HG03354 (cell line): ENCODE results near the gene TNNT1.

Experiments used
- ATAC-seq: cut with Tn5 transposase; IDR thresholded peaks from one replicate; pipeline ENCODE4 v1.9.1; 2021; ENCODE audit warnings: mild to moderate bottlenecking; ENCODE audit not compliant: unreplicated experiment, poor library complexity, severe bottlenecking

The TNNT1 gene

DNA sequence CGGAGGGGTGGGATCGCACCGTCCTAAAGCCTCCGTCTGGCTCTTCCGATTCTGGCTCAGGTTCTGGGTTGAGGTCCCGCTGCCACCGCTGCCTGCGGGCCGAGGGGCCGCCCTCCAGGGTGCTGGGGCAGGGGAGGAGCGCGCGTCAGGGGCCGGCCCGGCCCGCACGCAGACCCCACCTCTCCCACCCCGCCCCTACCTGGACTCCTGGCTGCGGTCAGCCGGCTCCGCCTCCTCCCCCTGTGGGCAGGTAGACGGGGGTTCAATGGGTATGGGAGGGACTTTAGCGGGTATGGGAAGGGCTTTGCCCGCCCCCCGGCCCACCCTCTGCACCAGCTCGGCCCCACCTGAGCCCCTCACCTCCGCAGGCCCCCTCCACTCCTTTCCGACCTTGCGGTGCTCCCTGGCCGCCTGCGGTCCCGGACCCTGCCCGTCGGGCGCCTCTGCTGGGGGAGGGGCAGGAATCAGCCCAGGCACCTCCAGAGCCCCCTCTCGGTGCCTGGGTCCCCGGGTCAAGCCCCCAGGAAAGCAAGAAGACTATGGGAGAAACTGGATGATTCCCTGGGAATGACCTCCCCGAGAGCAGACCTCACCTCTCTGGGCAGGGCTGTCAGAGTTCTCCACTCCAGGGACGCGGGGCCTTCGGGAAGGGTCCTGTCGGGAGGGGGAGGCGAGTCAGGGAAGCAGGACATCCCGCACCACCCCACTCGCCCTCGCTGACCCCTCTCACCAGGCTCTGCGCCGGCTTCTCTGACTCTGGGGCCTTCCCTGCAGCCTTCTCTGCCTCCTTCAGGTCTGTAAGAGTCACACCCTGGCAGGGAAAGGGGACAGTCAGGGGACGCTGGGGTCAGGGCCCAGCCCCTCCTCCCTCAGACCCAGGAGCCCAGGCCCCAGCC, 56.3 kb downstream of the TNNT1 start:
- no peak for ATAC-seq

DNA sequence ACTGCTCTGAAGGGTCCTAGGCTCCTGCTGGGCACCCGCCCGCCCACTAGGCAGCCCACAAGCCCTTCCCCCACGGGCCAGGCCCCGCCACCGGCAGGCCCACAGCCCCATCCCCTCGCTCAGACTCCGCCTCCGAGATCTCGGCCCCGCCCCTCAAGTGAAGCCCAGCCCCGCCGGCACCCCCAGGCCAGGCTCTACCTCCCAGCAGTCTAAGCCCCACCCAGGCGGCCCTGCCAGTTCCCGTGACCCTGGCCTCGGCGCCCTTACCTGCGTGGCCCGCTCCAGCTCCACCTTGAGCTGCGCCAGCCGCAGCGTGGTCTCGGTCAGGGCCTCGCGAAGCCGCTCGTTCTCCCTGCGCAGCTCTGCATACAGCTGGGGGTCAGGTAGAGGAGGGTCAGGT, 57.1 kb downstream of the TNNT1 start:
- ATAC-seq = no peak

DNA sequence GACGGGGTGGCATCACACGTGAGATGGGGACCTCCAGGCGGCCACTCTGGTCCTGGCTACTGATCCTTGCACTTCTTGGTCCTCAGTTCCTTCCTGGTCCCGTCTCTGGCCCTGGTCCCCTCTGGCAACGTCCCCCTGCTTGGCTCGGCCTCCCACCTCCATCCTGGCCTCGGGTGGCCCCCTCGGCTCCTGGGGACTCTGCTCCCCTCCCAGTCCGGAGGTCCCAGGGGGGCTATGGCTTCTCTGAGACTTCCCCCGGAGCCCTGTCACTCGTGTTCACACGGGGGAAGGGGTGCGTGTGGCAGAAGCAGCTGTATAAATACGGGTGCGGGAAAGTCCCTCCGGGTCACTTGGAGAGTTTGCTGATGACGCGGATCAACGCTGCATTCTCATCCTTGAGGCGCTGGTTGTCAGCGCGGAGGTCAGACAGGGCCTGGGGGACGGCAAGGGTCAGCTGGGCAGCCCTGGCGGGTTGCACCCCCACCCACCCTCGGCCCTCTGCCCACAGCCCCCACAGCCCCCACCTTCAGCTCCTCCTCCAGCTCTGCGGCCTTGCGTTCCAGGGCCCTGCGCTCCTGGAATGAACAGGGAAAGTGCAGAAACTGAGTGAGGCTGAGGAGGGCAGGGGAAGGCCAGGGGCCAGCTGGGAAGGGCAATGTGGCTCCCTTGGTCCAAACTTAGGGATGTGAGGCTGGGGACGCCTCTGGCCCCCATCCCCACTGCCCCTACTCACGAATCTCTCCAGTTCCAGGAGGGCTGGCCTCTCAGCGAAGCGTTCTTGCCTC, 57.7 kb downstream of the TNNT1 start:
- no peak for ATAC-seq

DNA sequence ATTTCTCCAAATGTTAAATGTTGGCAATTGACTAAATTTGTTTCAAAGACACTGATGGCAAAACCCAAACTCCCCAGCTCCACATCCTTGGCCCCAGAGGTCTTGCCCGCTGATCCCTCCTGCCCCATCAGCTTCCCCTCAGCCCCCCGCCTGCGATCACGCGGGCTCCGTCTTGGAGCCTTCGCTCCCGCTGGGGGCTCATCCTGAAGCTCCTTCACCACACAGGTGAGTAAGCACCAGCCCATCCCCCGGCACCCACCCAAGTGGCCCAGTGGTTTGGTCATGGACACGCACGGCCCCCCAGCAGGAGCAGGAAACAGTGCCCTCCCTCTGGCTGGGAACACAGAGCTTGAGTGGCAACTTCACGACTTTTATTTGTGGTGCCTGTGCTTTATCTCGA, 58.4 kb downstream of the TNNT1 start:
- no peak for ATAC-seq

DNA sequence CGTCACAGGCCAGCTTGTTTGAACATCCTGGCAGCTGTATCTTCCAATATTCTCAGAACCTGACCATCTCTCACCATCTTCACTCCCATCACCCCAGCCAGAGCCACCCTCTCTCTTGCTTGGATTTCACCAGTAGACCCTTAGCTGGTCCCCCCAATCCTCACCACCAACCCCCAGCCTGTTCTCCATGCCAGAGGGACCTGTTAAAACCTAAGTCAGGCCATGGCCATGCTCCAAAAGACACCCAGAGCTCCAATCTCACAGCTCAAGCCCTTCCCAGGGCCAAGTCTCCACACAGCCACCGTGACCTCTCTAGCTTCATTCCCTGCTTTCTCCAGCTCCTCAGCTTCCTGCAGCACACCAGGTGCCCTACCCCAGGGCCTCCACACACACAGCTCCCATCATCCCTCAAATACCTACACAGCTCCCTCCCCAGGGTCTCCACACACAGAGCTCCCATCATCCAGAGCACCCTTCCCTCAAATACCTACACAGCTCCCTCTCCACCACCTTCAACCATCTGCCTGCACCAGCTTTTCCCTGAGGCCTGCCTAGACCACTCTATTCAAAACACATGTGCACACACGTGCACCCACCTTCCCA, 59.6 kb downstream of the TNNT1 start:
- ATAC-seq = no peak

DNA sequence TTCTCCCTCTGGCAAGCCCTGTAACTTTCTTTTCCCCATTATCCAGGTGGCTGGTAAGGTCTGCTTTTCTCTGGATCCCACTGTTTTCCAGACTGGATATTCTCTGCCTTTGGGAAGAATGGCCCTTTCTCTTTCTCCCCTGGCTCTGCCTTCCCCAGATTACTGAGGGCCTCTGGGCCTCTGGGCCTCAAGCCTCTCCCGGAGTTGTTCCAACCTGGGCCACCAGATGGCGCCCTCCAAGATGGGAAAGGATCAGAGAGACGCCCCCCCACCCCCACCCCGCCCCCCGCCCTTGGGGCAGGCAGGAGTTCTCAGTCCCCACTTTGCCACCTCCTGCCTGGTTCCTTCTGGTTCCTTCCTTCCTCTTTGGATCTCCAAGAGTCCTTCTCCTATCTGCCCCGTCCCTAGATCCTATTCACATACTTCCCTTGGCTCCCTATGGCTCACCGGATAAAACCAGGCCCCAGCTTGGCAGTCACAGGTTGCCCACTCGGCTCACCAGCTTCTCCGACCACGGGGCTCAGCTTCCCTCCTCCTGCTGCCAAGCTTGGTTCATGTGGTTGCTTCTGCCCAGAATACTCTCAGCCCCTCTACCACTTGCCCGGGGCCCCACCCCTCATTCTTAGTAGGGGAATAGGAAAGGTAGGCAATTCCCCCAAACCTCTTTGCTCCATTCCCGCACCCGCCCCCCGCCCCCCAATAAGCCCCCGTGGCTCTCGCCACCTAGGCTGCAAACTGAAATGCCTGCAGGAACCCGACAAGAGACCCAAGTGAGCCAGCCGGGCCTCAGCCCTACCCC, 60.3 kb downstream of the TNNT1 start:
- ATAC-seq = no peak

DNA sequence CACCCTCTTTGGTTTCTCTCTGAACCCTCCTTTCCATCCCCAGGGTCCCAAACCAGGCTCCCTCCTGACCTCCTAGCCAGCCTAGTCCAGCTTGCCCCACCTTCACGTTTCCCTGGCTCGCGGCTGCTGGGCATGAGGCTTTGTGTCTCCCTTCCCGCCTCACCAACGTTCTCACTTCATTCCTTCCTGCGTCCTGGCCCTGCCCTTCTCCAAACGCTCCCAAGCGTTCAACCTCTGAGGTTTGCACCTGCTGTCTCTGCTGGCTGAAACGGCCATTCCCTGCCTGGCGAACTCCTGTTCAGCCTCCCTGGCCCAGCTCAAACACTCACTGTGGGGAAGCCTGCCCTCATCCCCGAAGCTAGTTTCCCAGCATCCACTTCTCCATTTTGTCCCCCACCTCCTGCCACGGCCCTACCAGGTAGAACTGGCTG, 61.0 kb downstream of the TNNT1 start:
- ATAC-seq = no peak

DNA sequence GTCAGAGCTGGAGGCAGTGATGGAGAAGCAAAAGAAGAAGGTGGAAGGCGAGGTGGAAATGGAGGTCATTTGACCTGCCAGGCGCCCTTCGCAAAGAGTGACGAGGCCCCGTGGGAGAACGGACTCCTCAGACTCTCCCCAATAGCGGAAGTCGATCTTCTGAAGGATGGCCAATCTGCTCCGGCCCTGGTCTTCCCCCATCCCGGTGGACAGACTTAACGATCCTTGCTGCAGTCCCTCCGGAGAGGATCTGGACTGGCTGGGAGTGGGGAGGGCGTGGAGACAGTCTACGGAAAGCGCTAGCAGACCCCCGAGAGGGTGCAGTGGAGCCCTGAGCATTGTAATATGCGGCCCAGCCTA, 61.5 kb downstream of the TNNT1 start:
- ATAC-seq = no peak

DNA sequence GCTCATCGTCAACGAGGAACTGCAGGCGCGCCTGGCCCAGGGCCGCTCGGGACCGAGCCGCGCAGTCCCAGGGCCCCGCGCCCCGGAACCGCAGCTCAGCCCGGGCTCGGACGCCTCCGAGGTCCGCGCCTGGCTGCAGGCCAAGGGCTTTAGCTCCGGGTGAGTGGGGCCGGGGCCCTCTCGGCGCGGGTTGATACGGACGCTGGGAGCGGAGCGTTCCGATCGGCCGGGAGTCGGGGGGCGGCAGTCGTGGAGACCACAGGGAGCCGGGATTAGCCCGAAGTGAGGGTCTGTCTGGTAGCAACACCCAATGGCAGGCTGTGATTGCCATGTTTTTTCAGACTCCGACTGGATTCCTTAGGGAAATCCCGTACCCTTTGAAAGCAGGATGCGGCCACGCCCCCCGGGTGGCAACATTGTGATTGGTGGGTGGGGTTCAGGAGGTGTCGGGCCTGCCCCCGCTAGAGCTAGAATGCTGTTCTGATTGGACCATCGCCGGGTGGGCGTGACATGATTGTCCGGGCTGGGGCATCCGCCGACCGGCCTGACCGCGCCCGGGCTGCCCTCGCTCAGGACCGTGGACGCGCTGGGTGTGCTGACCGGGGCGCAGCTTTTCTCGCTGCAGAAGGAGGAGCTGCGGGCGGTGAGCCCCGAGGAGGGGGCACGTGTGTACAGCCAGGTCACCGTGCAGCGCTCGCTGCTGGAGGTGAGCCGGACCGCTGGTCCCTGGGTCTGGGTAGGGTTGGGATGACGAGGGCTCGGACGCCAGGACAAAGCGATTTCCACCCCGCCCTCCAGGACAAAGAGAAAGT, 62.1 kb downstream of the TNNT1 start:
- no peak for ATAC-seq

DNA sequence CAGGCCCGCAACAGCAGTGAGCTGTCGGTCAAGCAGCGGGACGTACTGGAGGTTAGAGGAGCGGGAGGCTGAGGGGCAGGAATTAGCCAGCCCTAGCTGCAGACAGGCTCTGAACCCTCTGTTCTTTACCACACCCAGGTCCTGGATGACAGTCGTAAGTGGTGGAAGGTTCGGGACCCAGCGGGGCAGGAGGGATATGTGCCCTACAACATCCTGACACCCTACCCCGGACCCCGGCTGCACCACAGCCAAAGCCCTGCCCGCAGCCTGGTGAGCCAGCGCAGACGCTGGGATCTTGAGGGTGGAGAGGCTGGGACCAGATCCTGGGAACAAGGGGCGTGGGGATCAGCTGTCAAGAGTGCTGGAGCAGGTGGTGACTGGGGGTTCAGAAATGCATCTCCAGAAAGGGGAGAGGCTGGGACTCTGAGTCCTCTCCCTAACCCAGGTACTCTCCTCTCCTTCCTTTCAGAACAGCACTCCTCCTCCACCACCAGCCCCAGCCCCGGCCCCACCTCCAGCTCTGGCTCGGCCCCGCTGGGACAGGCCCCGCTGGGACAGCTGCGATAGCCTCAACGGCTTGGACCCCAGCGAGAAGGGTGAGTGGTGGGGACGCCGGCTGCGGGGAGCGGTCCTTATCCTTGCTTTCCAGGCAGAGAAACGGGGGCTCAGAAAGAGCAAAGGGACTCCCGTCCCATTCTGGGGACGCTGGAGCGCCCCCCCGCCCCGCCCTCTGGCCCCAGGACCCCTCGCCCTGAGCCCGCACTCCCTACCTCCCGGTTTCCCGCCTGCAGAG, 62.9 kb downstream of the TNNT1 start:
- ATAC-seq = no peak

DNA sequence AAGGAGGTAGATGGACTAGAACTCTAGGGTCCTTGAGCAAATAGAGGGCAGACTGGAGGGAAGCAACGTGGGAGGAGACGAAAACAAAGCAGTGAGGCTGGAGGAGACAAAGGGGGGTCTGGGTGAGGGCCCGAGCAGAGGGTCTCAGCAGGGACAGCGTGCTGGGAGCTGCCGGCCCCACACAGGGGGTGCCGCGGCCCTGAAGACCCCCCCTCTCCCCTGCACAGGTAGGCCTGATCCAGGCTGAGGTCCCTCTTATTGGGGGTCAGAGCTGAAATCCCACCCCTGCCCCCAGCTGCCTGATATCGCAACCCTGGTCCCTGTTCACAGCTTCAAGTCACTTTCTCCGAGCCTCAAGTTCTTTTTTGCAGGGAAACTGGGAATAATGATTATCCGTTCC, 64.6 kb downstream of the TNNT1 start:
- ATAC-seq = no peak

DNA sequence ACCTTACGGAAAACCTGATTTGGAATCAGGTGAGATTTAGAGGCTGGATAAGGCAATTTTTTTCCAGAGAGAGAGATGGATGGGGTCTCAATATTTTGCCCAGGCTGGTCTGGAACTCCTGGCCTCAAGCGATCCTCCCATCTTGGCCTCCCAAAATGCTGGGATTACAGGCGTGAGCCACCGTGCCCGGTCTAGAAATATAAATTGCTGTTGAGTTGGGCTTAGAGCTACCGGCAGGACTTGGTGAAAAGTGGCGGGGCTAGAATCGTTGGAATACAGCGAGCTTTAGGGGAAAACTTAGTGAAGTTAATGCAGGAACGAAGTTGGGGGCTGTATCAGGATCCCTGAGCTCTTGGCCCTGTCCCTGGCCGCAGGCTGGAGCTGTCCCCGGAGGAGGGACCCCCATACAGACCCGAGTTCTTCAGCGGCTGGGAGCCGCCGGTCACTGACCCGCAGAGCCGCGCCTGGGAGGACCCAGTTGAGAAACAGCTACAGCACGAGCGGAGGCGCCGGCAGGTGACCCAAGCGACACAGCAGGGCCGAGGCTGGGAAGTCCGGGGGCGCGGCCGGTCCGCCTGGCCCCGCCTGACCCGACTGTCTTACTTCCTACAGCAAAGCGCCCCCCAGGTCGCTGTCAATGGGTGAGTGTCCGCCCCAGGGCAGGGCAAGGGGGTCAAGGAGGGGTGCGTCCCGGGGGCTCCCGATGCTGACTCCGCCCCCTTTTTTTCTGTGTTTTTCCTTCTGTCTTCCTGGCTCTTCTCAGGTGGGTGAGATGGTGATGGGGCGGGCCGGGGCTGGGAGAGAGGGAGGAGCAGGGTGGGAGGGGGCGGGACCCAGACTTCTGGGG, 65.8 kb downstream of the TNNT1 start:
- ATAC-seq = no peak
